Measurements from ENCODE around the gene NAA60. TPM values are rescaled to one million over a fixed set of nuclear protein-coding genes. Genes with fewer than 3 reads are reported as not detected.
A peak's percentile ranks its signal among the peaks of the same experiment; 100 is the strongest.

NAA60 gene
- total and polyA plus RNA-seq, 7 experiments from 2014 or later: 38.7 to 63.7 (median 55.3) TPM

DNA sequence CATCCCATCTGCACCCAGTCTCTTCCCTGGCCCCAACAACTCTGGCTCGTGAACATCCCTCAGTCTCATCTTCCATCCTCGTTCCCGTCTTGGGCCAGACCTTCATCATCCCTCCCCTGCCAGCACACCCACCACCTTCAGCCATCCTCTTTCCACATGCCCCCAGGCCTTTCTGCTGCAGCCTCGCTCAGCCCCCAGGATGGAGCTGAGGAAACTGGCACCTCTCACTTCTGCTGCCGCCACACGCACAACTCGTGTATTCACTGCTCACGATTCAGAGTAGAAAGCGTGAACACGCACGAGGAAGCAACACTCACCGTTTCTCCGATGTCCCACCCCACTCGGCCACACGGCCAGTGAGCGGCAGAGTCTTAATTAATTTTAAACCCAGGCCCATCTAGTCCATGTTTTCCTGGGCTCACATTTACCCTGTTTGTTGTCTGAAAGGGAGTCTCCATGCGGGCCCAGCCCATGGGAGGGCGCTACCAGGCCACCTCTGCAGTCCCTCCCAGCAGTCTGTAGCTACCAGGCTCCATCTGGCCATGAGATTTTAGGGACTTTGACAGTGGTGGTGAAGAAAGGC is 39.3 kb downstream of the NAA60 start:
- Mint-ChIP-seq H3K27me3 (no peaks in the 10 kb centered on the region), H3K4me1 (peaks cover 0 to 11% (median 0%) of the 10 kb centered on the region in 7 donors), H3K36me3 (peaks cover 8 to 41% (median 20%) of the 10 kb centered on the region in 5 donors), H3K4me3 (no peak overlapping the region), H3K9me3 (no peaks in the 10 kb centered on the region), H3K27ac (peak overlapping the region in 3 of 9 donors; percentile 27 to 74 (median 54))
- no peak overlapping the region for H3K27ac ChIP-seq (ENCODE audit: low read depth, low read length)
- intact Hi-C loops (cut with micrococcal nuclease): no loop called here
- no peak for ATAC-seq
- peaks cover 4 to 91% (median 35%) of the 10 kb centered on the region in 3 experiments for H3K36me3 ChIP-seq (ENCODE audit: control insufficient read depth in 2 of 3, insufficient read depth in 3 of 3, low read length in 3 of 3)
- POLR2A ChIA-PET: no interaction called here
- no peak for DNase-seq
- H3K4me3 ChIP-seq (ENCODE audit: low read length): no peak overlapping the region
- H3K4me1 ChIP-seq (ENCODE audit: control insufficient read depth in 2 of 2, insufficient read depth in 2 of 2, low read length in 2 of 2): no peaks in the 10 kb centered on the region
- no peaks in the 10 kb centered on the region for H3K9me3 ChIP-seq (ENCODE audit: control insufficient read depth in 2 of 3, low read length in 3 of 3)
- H3K27me3 ChIP-seq (ENCODE audit: control insufficient read depth in 2 of 2, insufficient read depth in 2 of 2, low read length in 2 of 2): no peaks in the 10 kb centered on the region
- CTCF ChIA-PET: no interaction called here

DNA sequence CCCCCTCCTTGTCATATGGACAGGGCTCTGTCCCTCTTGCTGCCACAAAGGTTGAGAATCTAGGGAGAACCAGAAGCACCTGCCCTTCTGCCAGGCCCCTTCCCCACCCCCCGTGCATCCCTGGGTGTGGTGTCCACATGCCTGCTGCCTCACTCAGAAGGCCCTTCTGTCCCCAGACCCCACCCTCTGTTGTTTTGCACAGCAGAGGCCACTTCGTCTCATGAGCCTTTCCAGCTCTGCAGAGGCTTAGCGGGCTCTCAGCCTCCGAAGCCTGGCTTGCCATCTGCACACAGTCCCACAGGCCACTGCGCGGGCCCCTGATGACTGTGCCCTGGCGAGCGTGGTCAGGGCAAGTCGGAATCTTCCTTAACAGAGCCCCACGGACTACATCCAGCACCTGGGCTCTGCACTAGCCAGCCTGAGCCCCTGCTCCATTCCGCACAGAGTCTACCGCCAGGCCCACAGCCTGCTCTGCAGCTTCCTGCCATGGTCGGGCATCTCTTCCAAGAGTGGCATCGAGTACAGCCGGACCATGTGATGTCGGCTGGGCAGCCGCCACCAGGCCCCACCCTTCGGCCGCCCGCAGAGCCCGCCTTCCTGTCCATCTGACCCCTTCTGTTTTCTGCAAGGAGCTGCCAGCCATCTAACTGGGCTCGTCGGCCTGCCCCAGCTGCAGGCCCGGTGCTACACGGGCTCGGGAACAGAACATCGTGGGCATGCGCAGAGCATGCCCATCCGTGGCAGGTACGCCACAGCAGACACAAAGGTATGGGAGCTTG is 41.0 kb downstream of the NAA60 start:
- Histone ChIP-seq H3K27me3 (ENCODE audit: control insufficient read depth in 2 of 2, insufficient read depth in 2 of 2, low read length in 2 of 2) (no peaks in the 10 kb centered on the region), H3K4me3 (ENCODE audit: low read length) (no peak overlapping the region), H3K4me1 (ENCODE audit: control insufficient read depth in 2 of 2, insufficient read depth in 2 of 2, low read length in 2 of 2) (no peaks in the 10 kb centered on the region), H3K36me3 (ENCODE audit: control insufficient read depth in 2 of 3, insufficient read depth in 3 of 3, low read length in 3 of 3) (peaks cover 4 to 78% (median 34%) of the 10 kb centered on the region in 3 experiments), H3K27ac (ENCODE audit: low read depth, low read length) (no peak overlapping the region), H3K9me3 (ENCODE audit: control insufficient read depth in 2 of 3, low read length in 3 of 3) (no peaks in the 10 kb centered on the region)
- Mint-ChIP-seq H3K4me3 (no peak overlapping the region), H3K4me1 (peaks cover 0 to 6% (median 0%) of the 10 kb centered on the region in 7 donors), H3K27ac (no peak overlapping the region), H3K27me3 (no peaks in the 10 kb centered on the region), H3K9me3 (no peaks in the 10 kb centered on the region), H3K36me3 (peaks cover 8 to 33% (median 20%) of the 10 kb centered on the region in 5 donors)
- ChIA-PET POLR2A (interaction anchor here (0.6 kb wide), 1 partner anchor 25 kb away, joined by 4 read pairs; no protein-coding TSS in a partner anchor), CTCF (no interaction called here)
- ATAC-seq: no peak
- DNase-seq: no peak
- intact Hi-C loops (cut with micrococcal nuclease): no loop called here

DNA sequence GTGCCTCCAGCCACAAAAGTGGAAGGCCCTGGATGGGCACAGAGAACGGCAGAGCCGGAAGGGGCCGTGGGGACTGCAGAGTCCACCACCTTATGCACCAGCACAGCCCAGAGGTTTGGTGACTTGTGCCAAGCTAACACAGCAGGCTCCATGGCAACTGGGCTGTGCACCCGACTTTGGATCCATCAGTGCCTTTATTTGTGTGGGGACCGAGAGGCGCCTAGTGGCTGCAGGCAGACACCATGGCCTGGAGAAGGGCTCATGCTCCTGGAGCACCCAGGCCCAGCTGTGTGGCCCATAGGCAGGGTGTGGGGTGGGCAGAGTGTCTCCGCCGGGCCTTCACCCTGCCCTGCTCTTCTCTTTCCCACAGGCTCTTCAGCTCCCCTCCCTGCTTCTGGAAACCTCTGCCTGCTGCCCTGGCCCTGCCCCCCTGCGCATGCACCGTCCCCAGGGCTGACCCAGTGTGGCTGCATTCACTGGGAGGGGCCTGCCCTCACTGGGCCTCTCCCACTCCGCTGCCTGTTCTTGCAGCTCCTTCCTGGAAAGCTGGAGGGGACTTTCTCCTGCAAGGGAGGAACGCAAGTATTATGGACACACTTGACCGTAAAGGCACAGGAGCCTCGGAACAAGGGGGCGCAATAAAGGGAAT is 41.7 kb downstream of the NAA60 start:
- no peaks in the 10 kb centered on the region for H3K4me1 ChIP-seq (ENCODE audit: control insufficient read depth in 2 of 2, insufficient read depth in 2 of 2, low read length in 2 of 2)
- H3K4me1 Mint-ChIP-seq: peaks cover 0 to 5% (median 0%) of the 10 kb centered on the region in 7 donors
- intact Hi-C loops (cut with micrococcal nuclease): no loop called here

DNA sequence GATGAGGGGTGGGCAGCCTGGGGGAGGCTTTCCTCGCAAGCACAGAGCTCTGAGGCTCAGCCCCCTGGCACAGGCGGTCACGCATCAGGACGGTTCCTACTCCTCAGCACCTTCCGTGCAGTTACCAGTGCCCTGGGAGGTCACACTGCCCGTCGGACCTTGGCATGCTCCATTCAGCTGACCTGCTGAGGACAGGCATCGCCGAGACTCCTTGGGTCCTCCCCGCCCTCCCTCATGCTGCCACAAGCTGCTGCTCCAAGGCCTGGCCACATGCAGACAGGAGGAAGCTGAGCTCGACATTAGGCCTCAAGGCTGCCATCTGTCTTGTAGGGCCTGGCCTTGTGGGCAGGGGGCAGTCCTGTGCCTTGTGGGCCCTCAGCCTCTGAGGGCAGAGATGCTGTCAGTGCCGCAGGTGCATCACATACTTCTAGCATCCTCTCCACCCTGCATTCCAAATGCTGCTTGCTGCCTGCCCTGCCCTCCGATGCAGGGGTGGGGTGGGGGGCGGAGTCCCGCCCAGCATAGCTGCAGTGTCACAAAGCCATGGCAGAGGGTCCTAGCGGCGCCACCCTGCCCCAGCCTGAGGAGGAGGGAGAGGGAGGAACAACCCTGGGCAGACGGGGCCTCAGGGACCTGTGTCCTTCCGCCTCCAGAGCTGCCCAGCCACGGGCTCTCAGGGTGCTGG is 42.5 kb downstream of the NAA60 start:
- DNase-seq (no peak), ATAC-seq (peak; percentile 30)
- Mint-ChIP-seq H3K27ac (no peak overlapping the region), H3K36me3 (peaks cover 5 to 29% (median 20%) of the 10 kb centered on the region in 5 donors), H3K4me1 (peaks cover 0 to 5% (median 0%) of the 10 kb centered on the region in 7 donors), H3K27me3 (no peaks in the 10 kb centered on the region), H3K9me3 (no peaks in the 10 kb centered on the region), H3K4me3 (no peak overlapping the region)
- Histone ChIP-seq H3K36me3 (ENCODE audit: control insufficient read depth in 2 of 3, insufficient read depth in 3 of 3, low read length in 3 of 3) (peaks cover 4 to 65% (median 30%) of the 10 kb centered on the region in 3 experiments), H3K27me3 (ENCODE audit: control insufficient read depth in 2 of 2, insufficient read depth in 2 of 2, low read length in 2 of 2) (no peaks in the 10 kb centered on the region), H3K27ac (ENCODE audit: low read depth, low read length) (no peak overlapping the region), H3K9me3 (ENCODE audit: control insufficient read depth in 2 of 3, low read length in 3 of 3) (no peaks in the 10 kb centered on the region), H3K4me1 (ENCODE audit: control insufficient read depth in 2 of 2, insufficient read depth in 2 of 2, low read length in 2 of 2) (no peaks in the 10 kb centered on the region), H3K4me3 (ENCODE audit: low read length) (no peak overlapping the region)
- ChIA-PET CTCF (interaction anchor here (0.6 kb wide), 1 partner anchor 85 kb away, joined by 3 read pairs; no protein-coding TSS in a partner anchor), POLR2A (no interaction called here)
- intact Hi-C loops (cut with micrococcal nuclease): no loop called here

More for the DNA sequence above, 41.7 kb downstream of the NAA60 start:
- H3K27ac Mint-ChIP-seq: peak overlapping the region in 1 of 9 donors; percentile 43
- Histone ChIP-seq H3K27me3 (ENCODE audit: control insufficient read depth in 2 of 2, insufficient read depth in 2 of 2, low read length in 2 of 2) (no peaks in the 10 kb centered on the region), H3K9me3 (ENCODE audit: control insufficient read depth in 2 of 3, low read length in 3 of 3) (no peaks in the 10 kb centered on the region), H3K27ac (ENCODE audit: low read depth, low read length) (no peak overlapping the region), H3K36me3 (ENCODE audit: control insufficient read depth in 2 of 3, insufficient read depth in 3 of 3, low read length in 3 of 3) (peaks cover 4 to 71% (median 30%) of the 10 kb centered on the region in 3 experiments), H3K4me3 (ENCODE audit: low read length) (no peak overlapping the region)
- DNase-seq (no peak), ATAC-seq (no peak)
- no peak overlapping the region for H3K4me3 Mint-ChIP-seq
- ChIA-PET POLR2A (no interaction called here), CTCF (interaction anchor here (0.6 kb wide), 1 partner anchor 86 kb away, joined by 3 read pairs; no protein-coding TSS in a partner anchor)
- no peaks in the 10 kb centered on the region for H3K27me3 Mint-ChIP-seq
- peaks cover 5 to 29% (median 20%) of the 10 kb centered on the region in 5 donors for H3K36me3 Mint-ChIP-seq
- H3K9me3 Mint-ChIP-seq: no peaks in the 10 kb centered on the region

DNA sequence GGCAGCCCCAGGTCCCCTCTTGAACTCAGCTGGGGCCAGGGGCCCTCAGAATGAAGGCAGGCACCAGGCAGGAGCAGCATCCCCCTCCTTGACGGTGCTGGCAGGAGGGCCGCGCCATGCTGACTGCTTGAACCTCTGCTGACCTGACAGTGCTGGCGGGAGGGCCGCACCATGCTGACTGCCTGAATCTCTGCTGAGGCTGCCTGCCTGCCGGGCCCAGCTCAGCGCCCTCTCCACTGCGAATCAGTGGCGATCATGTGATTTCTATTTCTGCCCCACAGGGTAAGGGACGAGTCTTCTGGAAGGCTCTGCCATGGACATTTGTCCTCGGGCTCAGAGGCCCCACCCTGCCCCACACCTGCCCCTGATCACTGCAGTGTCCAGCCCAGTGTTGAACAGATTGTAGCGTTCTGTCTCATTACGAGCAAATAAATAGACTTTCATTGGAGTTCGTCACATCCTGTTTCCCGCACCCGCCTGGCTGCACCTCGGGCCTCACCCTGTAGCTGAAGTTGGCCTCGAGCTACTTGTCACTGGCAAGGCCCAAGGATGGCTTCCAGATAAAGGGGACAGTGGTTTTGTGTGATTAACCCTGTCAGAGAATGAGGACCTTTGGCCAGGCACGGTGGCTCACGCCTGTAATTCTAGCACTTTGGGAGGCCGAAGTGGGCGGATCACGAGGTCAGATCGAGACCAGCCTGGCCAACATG is 43.2 kb downstream of the NAA60 start:
- H3K9me3 ChIP-seq (ENCODE audit: control insufficient read depth in 2 of 3, low read length in 3 of 3): no peaks in the 10 kb centered on the region
- intact Hi-C loops (cut with micrococcal nuclease): no loop called here
- ATAC-seq: no peak
- ChIA-PET CTCF (no interaction called here), POLR2A (no interaction called here)
- Mint-ChIP-seq H3K4me3 (no peak overlapping the region), H3K27ac (peak overlapping the region in 1 of 9 donors; percentile 32), H3K9me3 (no peaks in the 10 kb centered on the region), H3K4me1 (peaks cover under 1 to 9% (median 5%) of the 10 kb centered on the region in 7 donors), H3K27me3 (no peaks in the 10 kb centered on the region), H3K36me3 (peaks cover 5 to 26% (median 17%) of the 10 kb centered on the region in 5 donors)
- H3K4me3 ChIP-seq (ENCODE audit: low read length): no peak overlapping the region
- H3K36me3 ChIP-seq (ENCODE audit: control insufficient read depth in 2 of 3, insufficient read depth in 3 of 3, low read length in 3 of 3): peaks cover 4 to 58% (median 28%) of the 10 kb centered on the region in 3 experiments
- no peak for DNase-seq
- no peak overlapping the region for H3K27ac ChIP-seq (ENCODE audit: low read depth, low read length)
- H3K4me1 ChIP-seq (ENCODE audit: control insufficient read depth in 2 of 2, insufficient read depth in 2 of 2, low read length in 2 of 2): no peaks in the 10 kb centered on the region
- H3K27me3 ChIP-seq (ENCODE audit: control insufficient read depth in 2 of 2, insufficient read depth in 2 of 2, low read length in 2 of 2): no peaks in the 10 kb centered on the region

Measured in naive thymus-derived CD4-positive, alpha-beta T cell (primary cell).